Stomach (tissue), 4 donors: Measurements from ENCODE around the gene OPALIN.

ENCODE experiments used
- EP300 ChIP-seq: sonication (generic); formaldehyde crosslinking; IDR thresholded peaks from one replicate; pipeline ENCODE4 v1.6.1; 2017; ENCODE audit warnings: antibody characterized with exemption
- POLR2A ChIP-seq, 4 donors: fragments of 450-650 bp; IDR thresholded peaks; one replicate each; pipeline ENCODE4 v1.6.1; 2016; ENCODE audit warnings: antibody characterized with exemption in 4 of 4, control low read depth in 2 of 4, mild to moderate bottlenecking in 1 of 4, moderate library complexity in 1 of 4
- POLR2AphosphoS5 ChIP-seq, 3 donors: sonication (generic); formaldehyde crosslinking; IDR thresholded peaks; one replicate each; pipeline ENCODE4 v1.6.1; 2016; ENCODE audit warnings: antibody characterized with exemption in 3 of 3
- TF ChIP-seq, protein P1 (sequence below), 7 experiments: fragments of 450-650 bp in 4 of 7; fragments of 200-600 bp in 3 of 7; sonication (generic) in 3 of 7; IDR thresholded peaks; one replicate each; pipeline ENCODE4 v1.5.1; 2016 to 2019; ENCODE audit warnings: antibody characterized with exemption in 7 of 7, control low read depth in 2 of 7, mild to moderate bottlenecking in 1 of 7

DNA sequence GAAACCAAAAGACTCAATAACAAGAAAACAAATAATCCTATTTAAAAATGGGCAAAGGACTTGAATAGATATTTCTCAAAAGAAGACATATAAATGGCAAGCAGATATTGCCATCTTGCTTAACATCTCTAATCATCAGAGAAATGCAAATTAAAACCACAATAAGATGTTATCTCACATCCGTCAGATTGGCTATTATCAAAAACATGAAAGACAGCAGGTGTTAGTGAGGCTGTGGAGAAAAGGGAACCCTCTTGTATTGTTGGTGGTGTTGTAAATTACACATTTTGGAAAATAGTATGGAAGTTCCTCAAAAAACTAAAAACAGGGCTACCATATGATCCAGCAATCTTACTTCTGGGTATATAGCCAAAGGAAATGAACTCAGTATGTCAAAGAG, 25.7 kb downstream of the OPALIN start:
- TF ChIP-seq, protein P1, sequence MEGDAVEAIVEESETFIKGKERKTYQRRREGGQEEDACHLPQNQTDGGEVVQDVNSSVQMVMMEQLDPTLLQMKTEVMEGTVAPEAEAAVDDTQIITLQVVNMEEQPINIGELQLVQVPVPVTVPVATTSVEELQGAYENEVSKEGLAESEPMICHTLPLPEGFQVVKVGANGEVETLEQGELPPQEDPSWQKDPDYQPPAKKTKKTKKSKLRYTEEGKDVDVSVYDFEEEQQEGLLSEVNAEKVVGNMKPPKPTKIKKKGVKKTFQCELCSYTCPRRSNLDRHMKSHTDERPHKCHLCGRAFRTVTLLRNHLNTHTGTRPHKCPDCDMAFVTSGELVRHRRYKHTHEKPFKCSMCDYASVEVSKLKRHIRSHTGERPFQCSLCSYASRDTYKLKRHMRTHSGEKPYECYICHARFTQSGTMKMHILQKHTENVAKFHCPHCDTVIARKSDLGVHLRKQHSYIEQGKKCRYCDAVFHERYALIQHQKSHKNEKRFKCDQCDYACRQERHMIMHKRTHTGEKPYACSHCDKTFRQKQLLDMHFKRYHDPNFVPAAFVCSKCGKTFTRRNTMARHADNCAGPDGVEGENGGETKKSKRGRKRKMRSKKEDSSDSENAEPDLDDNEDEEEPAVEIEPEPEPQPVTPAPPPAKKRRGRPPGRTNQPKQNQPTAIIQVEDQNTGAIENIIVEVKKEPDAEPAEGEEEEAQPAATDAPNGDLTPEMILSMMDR (IDR thresholded peaks at IDR 0.05) = no peak
- TF ChIP-seq EP300 = no peak
- no peak for TF ChIP-seq POLR2A (IDR thresholded peaks at IDR 0.05)
- no peak for TF ChIP-seq POLR2AphosphoS5 (IDR thresholded peaks at IDR 0.05)
